ENCODE data around the gene MZT2A. TPM values are rescaled to one million over a fixed set of nuclear protein-coding genes. Genes with fewer than 3 reads are reported as not detected.
"Not testable (repeated sequence)": the region's sequence is repeated elsewhere in the genome, so short reads cannot be mapped to it uniquely, and the experiment has no call there.

Gene MZT2A
- total and polyA plus RNA-seq, 4 donors, result 29.5 to 77.4 (median 66.9) TPM

GRCh38 chr2:131527131-131528001 is 35.2 kb upstream of the MZT2A start, which contains the start of gene CCDC74A:
Gene CCDC74A, plus strand, starts transcription at chr2:131527888. Its CDS starts 83 bp downstream, at chr2:131527971.
- ATAC-seq (ENCODE audit: insufficient read depth, low FRiP score), result peak; percentile 86

GRCh38 chr2:131525256-131525655 is 33.1 kb upstream of the MZT2A start:
- not testable (repeated sequence) for H3K27me3 ChIP-seq (ENCODE audit: control insufficient read depth in 3 of 3, insufficient read depth in 3 of 3, low read length in 2 of 3); ATAC-seq (ENCODE audit: insufficient read depth, low FRiP score); H3K27ac ChIP-seq (ENCODE audit: low read depth in 1 of 2, low read length in 1 of 2); H3K9me3 ChIP-seq (ENCODE audit: control insufficient read depth in 4 of 4, insufficient read depth in 3 of 4, low read length in 3 of 4); H3K9ac ChIP-seq (ENCODE audit: insufficient read depth in 1 of 2, low read length in 2 of 2); H3K36me3 ChIP-seq (ENCODE audit: control insufficient read depth in 4 of 4, insufficient read depth in 4 of 4, low read length in 4 of 4); DNase-seq; H3K4me1 ChIP-seq (ENCODE audit: control insufficient read depth in 5 of 5, insufficient read depth in 5 of 5, low read length in 5 of 5); H3K4me3 ChIP-seq
- 88 to 90% methylated on average over 2 of the region's 2 CpGs for WGBS, 2 donors

More at GRCh38 chr2:131527131-131528001, 35.2 kb upstream of the MZT2A start, which contains the start of gene CCDC74A:
- 33 to 38% methylated on average over 39 to 41 of the region's 47 CpGs for WGBS, 2 donors
- H3K9me3 ChIP-seq (ENCODE audit: control insufficient read depth in 4 of 4, insufficient read depth in 3 of 4, low read length in 3 of 4); H3K36me3 ChIP-seq (ENCODE audit: control insufficient read depth in 4 of 4, insufficient read depth in 4 of 4, low read length in 4 of 4); H3K9ac ChIP-seq (ENCODE audit: insufficient read depth in 1 of 2, low read length in 2 of 2); H3K4me1 ChIP-seq (ENCODE audit: control insufficient read depth in 5 of 5, insufficient read depth in 5 of 5, low read length in 5 of 5); H3K27me3 ChIP-seq (ENCODE audit: control insufficient read depth in 3 of 3, insufficient read depth in 3 of 3, low read length in 2 of 3); H3K4me3 ChIP-seq; H3K27ac ChIP-seq (ENCODE audit: low read depth in 1 of 2, low read length in 1 of 2): not testable (repeated sequence)
- peak; percentile 58 to 63 (median 58) for DNase-seq

GRCh38 chr2:131521961-131522781 is 30.0 kb upstream of the MZT2A start:
- TF ChIP-seq CTCF (IDR thresholded peaks at IDR 0.05; ENCODE audit: control extremely low read depth, extremely low read depth), result no peak
- Histone ChIP-seq H3K27me3 (ENCODE audit: control insufficient read depth in 3 of 3, insufficient read depth in 3 of 3, low read length in 2 of 3) (no peaks in the 10 kb centered on the region), H3K9ac (ENCODE audit: insufficient read depth in 1 of 2, low read length in 2 of 2) (no peak overlapping the region), H3K4me3 (no peak overlapping the region), H3K9me3 (ENCODE audit: control insufficient read depth in 4 of 4, insufficient read depth in 3 of 4, low read length in 3 of 4) (no peaks in the 10 kb centered on the region), H3K27ac (ENCODE audit: low read depth in 1 of 2, low read length in 1 of 2) (no peak overlapping the region), H3K36me3 (ENCODE audit: control insufficient read depth in 4 of 4, insufficient read depth in 4 of 4, low read length in 4 of 4) (peaks cover 0 to 25% (median 2%) of the 10 kb centered on the region in 4 donors), H3K4me1 (ENCODE audit: control insufficient read depth in 5 of 5, insufficient read depth in 5 of 5, low read length in 5 of 5) (no peaks in the 10 kb centered on the region)
- WGBS, 2 donors, result 87 to 91% methylated on average over 20 of the region's 20 CpGs
- no peak for DNase-seq
- ATAC-seq (ENCODE audit: insufficient read depth, low FRiP score), result no peak

- DNase-seq; H3K9ac ChIP-seq (ENCODE audit: insufficient read depth in 1 of 2, low read length in 2 of 2); H3K27ac ChIP-seq (ENCODE audit: low read depth in 1 of 2, low read length in 1 of 2); H3K4me1 ChIP-seq (ENCODE audit: control insufficient read depth in 5 of 5, insufficient read depth in 5 of 5, low read length in 5 of 5); H3K4me3 ChIP-seq; ATAC-seq (ENCODE audit: insufficient read depth, low FRiP score); H3K27me3 ChIP-seq (ENCODE audit: control insufficient read depth in 3 of 3, insufficient read depth in 3 of 3, low read length in 2 of 3); H3K9me3 ChIP-seq (ENCODE audit: control insufficient read depth in 4 of 4, insufficient read depth in 3 of 4, low read length in 3 of 4): not testable (repeated sequence)
- H3K36me3 ChIP-seq (ENCODE audit: control insufficient read depth in 4 of 4, insufficient read depth in 4 of 4, low read length in 4 of 4), result peaks cover 0 to 28% (median 2%) of the 10 kb centered on the region in 4 donors
- WGBS, 2 donors, result 78% methylated on average over 6 of the region's 6 CpGs
These were observed 29.3 kb upstream of the MZT2A start for GRCh38 chr2:131521524-131521923.
